ENCODE data around the gene HOXD8.

DNA sequence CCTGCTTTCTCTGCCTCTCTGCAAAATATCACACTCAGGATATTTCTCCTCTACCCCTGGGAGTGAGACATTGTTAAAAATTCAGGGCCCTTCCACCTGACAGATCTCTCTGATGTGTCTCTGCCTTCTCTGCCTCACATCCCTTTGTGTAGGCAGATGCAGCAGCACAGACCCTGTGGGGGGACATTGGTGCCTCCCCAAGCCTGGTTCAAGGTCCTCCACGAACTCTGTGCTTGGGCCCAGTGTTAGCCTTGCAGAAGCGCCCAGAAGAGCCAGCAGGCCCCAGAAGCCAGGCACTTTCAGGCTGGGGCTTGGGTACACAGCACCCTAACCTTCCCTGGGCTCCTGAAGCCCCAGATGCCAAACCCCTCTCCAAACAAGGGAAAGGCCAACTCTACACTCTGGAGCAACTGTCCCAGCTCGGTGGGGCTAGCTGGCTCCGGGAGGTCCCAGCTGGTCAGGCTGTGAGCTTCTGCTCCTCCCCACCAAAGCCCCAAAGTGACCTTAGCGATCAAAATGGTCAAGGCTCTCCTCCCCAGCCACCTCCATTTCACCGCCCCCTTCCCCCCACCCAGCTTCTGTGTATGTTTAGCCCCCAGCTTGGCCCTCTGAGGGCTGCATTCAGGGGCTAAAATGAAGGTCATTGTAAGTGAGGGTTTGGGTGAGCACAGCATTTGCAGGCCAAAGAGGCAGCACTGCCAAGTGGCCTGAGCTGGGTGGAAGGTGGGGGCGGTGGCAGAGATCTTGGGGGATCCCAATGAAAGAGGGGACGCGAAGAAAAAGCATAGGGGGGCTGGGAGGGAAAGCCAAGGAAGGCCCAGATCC, 4.3 kb upstream of the HOXD8 start:
- TF ChIP-seq CTCF (IDR thresholded peaks at IDR 0.05) (no peak), EZH2 (IDR thresholded peaks at IDR 0.05) (no peak)

Data from neural progenitor cell (in vitro differentiated cells).